ENCODE measurements around the gene BMP2K.

- no peak for TF ChIP-seq CTCF (IDR thresholded peaks at IDR 0.05)
- TF ChIP-seq POLR2A (IDR thresholded peaks at IDR 0.05): no peak
- no peak for TF ChIP-seq EP300 (IDR thresholded peaks at IDR 0.05)
Measured at GRCh38 chr4:78763763-78764387, 12.3 kb upstream of the BMP2K start.

Measured in stomach (tissue), 4 donors.